Activated CD8-positive, alpha-beta memory T cell treated with anti-CD3 and anti-CD28 coated beads for 4 hours (primary cell): ENCODE data around the gene VTI1A.

Experiments used
- DNase-seq, 2 donors: peaks; one replicate each; pipeline ENCODE4 v3.0.0-alpha.2; 2020; ENCODE audit warnings: low read depth in 2 of 2

VTI1A gene

GRCh38 chr10:112832361-112832878 lies 385.4 kb downstream of the VTI1A start:
- DNase-seq, result no peak

- DNase-seq, result no peak
These were observed 385.9 kb downstream of the VTI1A start for GRCh38 chr10:112832959-112833358.

GRCh38 chr10:112834751-112835181 lies 387.8 kb downstream of the VTI1A start:
- DNase-seq, result no peak

GRCh38 chr10:112835217-112835715 lies 388.3 kb downstream of the VTI1A start:
- DNase-seq, result no peak

- DNase-seq, result no peak
These were observed 389.0 kb downstream of the VTI1A start for GRCh38 chr10:112835944-112836451.

GRCh38 chr10:112838784-112839481 lies 391.9 kb downstream of the VTI1A start:
- no peak for DNase-seq

- DNase-seq, result no peak
These were observed 393.1 kb downstream of the VTI1A start for GRCh38 chr10:112839928-112840654.

- DNase-seq, result no peak
These were observed 394.5 kb downstream of the VTI1A start for GRCh38 chr10:112841549-112841948.

- DNase-seq, result no peak
These were observed 395.9 kb downstream of the VTI1A start for GRCh38 chr10:112842832-112843360.

GRCh38 chr10:112843623-112844022 lies 396.6 kb downstream of the VTI1A start:
- no peak for DNase-seq

GRCh38 chr10:112844681-112845544 lies 397.9 kb downstream of the VTI1A start:
- no peak for DNase-seq

- DNase-seq, result no peak
These were observed 400.8 kb downstream of the VTI1A start for GRCh38 chr10:112847778-112848177.

- DNase-seq, result no peak
These were observed 401.2 kb downstream of the VTI1A start for GRCh38 chr10:112848228-112848627.

GRCh38 chr10:112848868-112849430 lies 401.9 kb downstream of the VTI1A start:
- no peak for DNase-seq

- no peak for DNase-seq
These were observed 402.5 kb downstream of the VTI1A start for GRCh38 chr10:112849546-112849945.

GRCh38 chr10:112851181-112851580 lies 404.2 kb downstream of the VTI1A start:
- DNase-seq, result no peak

- no peak for DNase-seq
These were observed 404.7 kb downstream of the VTI1A start for GRCh38 chr10:112851588-112852211.

- DNase-seq, result no peak
These were observed 405.3 kb downstream of the VTI1A start for GRCh38 chr10:112852306-112852705.

- no peak for DNase-seq
These were observed 408.1 kb downstream of the VTI1A start for GRCh38 chr10:112855134-112855533.

GRCh38 chr10:112857493-112857892 lies 410.5 kb downstream of the VTI1A start:
- DNase-seq, result no peak
